ENCODE measurements around the gene TNS3. TPM values are rescaled to one million over a fixed set of nuclear protein-coding genes. Genes with fewer than 3 reads are reported as not detected.

The TNS3 gene
- total and polyA plus RNA-seq, 9 of the 15 experiments (the other 6 are each of a cell fraction or from before 2014, with no cell fraction given) = 0.20 TPM; not detected in 8

DNA sequence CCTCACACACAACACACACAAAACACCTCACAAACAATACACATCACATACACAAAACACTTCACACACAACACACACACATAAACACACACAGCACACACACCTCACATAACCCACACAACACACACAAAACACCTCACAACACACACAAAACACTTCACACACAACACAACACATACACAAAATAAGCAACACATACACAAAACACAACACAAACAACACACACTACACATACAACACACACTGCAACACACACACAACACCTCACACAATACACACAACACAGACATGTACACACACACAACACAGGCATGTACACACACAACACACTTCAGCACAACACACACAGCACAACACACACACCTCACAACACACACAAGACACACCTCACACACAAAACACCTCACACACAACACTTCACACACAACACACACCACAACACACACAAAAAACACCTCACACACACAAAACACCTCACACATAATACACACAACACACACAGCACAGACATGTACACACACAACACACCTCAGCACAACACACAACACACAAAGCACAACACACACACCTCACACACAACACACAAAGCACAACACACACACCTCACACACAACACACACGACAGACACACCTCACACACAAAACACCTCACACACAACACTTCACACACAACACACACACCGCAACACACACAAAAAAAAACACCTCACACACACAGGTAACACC lies 107.5 kb downstream of the TNS3 start:
- Histone ChIP-seq H3K4me3 (no peak overlapping the region), H3K4me1 (replicated peaks in 1 of 2; ENCODE audit: control insufficient read depth in 2 of 2, insufficient read depth in 2 of 2, low read length in 2 of 2) (peaks cover 6 to 14% of the 10 kb centered on the region in 2 experiments), H3K27me3 (ENCODE audit: control insufficient read depth in 2 of 2, insufficient read depth in 2 of 2, low read length in 2 of 2) (peaks cover 0 to 31% of the 10 kb centered on the region in 2 experiments; a peak in 3 of 5 replicates), H3K27ac (ENCODE audit: extremely low read depth, low read depth, low read length) (no peak overlapping the region), H3K36me3 (ENCODE audit: control insufficient read depth, insufficient read depth, low read length) (no peaks in the 10 kb centered on the region), H3K9me1 (ENCODE audit: control insufficient read depth, insufficient read depth, low read length) (no peaks in the 10 kb centered on the region), H3K79me2 (ENCODE audit: control insufficient read depth, insufficient read depth, low read length) (no peaks in the 10 kb centered on the region), H3K9ac (ENCODE audit: insufficient read depth in 1 of 2, low read depth in 2 of 2, low read length in 2 of 2) (no peak overlapping the region), H4K20me1 (replicated peaks; ENCODE audit: control insufficient read depth, insufficient read depth, low read length) (peaks cover 11% of the 10 kb centered on the region; the same call in 1 of the 2 replicates), H2AFZ (ENCODE audit: low read depth, low read length) (no peak overlapping the region), H3K4me2 (ENCODE audit: insufficient read depth, low read length) (no peak overlapping the region), H3K9me3 (replicated peaks; ENCODE audit: control insufficient read depth, insufficient read depth, low read depth, low read length) (no peaks in the 10 kb centered on the region)
- ATAC-seq (no peak), FAIRE-seq (peak; percentile 89), DNase-seq (ENCODE audit: extremely low read depth in 1 of 4, low spot score in 3 of 4) (no peak)
- POLR2A ChIA-PET = no interaction called here
- intact Hi-C loops (cut with micrococcal nuclease) = no loop called here
- BruUV-seq (replicated peaks) = no TSS peak
- 14% methylated on average over 2 of the region's 2 CpGs for WGBS (ENCODE audit: insufficient coverage, low coverage, missing lambda C conversion rate)
- TF ChIP-seq ADNP (tag; IDR thresholded peaks at IDR 0.05) (peak; percentile 51; the same call in 1 of the 2 replicates), PHB2 (IDR thresholded peaks at IDR 0.05; ENCODE audit: low read depth) (0 out of 2 replicates have a peak, but pooled peaks have one; percentile 4), KHSRP (IDR thresholded peaks at IDR 0.05) (no peak), FOS (IDR thresholded peaks at IDR 0.05; ENCODE audit: extremely low read depth, insufficient read length) (no peak), OTX1 (CRISPR knock-in tag; IDR thresholded peaks at IDR 0.05) (0 out of 2 replicates have a peak, but pooled peaks have one; percentile 31), NKRF (IDR thresholded peaks at IDR 0.05; ENCODE audit: borderline replicate concordance) (0 out of 2 replicates have a peak, but pooled peaks have one; percentile 14), ARHGAP35 (IDR thresholded peaks at IDR 0.05; ENCODE audit: partially characterized antibody) (peak; percentile 52), ELF4 (CRISPR knock-in tag; IDR thresholded peaks at IDR 0.05) (peak; percentile 65; the same call in 1 of the 2 replicates), PHF20 (IDR thresholded peaks at IDR 0.05; ENCODE audit: partially characterized antibody) (peak; percentile 10), YBX1 (IDR thresholded peaks at IDR 0.05) (0 out of 2 replicates have a peak, but pooled peaks have one; percentile 6), EHMT2 (IDR thresholded peaks at IDR 0.05) (no peak), CHD4 (IDR thresholded peaks at IDR 0.05; ENCODE audit: insufficient read depth, insufficient replicate concordance, low read depth, low read length, poor library complexity, severe bottlenecking) (peak; percentile 51)
- TF ChIP-seq, protein P1, sequence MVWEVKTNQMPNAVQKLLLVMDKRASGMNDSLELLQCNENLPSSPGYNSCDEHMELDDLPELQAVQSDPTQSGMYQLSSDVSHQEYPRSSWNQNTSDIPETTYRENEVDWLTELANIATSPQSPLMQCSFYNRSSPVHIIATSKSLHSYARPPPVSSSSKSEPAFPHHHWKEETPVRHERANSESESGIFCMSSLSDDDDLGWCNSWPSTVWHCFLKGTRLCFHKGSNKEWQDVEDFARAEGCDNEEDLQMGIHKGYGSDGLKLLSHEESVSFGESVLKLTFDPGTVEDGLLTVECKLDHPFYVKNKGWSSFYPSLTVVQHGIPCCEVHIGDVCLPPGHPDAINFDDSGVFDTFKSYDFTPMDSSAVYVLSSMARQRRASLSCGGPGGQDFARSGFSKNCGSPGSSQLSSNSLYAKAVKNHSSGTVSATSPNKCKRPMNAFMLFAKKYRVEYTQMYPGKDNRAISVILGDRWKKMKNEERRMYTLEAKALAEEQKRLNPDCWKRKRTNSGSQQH (CRISPR knock-in tag; IDR thresholded peaks at IDR 0.05) = peak; percentile 75; the same call in 1 of the 2 replicates
- TF ChIP-seq, protein P2, sequence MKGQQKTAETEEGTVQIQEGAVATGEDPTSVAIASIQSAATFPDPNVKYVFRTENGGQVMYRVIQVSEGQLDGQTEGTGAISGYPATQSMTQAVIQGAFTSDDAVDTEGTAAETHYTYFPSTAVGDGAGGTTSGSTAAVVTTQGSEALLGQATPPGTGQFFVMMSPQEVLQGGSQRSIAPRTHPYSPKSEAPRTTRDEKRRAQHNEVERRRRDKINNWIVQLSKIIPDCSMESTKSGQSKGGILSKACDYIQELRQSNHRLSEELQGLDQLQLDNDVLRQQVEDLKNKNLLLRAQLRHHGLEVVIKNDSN (CRISPR knock-in tag; IDR thresholded peaks at IDR 0.05) = 0 out of 2 replicates have a peak, but pooled peaks have one; percentile 3
- CTCF ChIA-PET (ENCODE audit: low intra/inter-chr PET ratio) = no interaction called here
- in situ Hi-C loops (cut with MboI) = no loop called here
